Measurements from ENCODE around the gene NUMB. TPM values are rescaled to one million over a fixed set of nuclear protein-coding genes. Genes with fewer than 3 reads are reported as not detected.

NUMB gene
- total and polyA plus RNA-seq, 4 donors: 21.2 to 45.8 (median 26.1) TPM

DNA sequence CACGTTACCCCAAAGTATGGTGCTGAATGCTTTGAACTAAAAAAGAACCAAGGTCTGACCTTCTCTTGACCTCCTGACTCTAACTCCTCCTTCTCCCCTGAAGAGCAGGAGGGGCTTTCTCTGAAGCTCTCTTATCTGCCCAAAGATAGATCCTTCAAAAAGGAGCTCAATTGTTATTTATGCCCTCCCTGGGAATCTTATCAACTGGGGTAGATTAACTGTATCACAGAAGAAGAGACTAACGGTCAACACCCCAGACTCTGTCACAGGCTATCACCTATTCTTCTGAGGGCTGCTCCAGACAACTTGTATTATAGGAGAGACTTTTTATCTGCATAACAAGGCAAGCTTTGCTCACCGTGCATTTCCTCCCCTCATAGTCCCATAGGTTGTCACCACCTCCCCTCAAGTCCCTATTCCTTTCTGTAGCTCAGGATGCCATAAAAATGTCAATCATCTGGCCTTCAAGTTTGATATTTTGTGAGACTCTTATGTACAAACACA is 134.4 kb downstream of the NUMB start:
- 71% methylated on average over 3 of the region's 3 CpGs for WGBS
- TF ChIP-seq HNF4G (IDR thresholded peaks at IDR 0.05): no peak
- TF ChIP-seq, protein P1, sequence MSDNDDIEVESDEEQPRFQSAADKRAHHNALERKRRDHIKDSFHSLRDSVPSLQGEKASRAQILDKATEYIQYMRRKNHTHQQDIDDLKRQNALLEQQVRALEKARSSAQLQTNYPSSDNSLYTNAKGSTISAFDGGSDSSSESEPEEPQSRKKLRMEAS (IDR thresholded peaks at IDR 0.05): no peak
- TF ChIP-seq, protein P2, sequence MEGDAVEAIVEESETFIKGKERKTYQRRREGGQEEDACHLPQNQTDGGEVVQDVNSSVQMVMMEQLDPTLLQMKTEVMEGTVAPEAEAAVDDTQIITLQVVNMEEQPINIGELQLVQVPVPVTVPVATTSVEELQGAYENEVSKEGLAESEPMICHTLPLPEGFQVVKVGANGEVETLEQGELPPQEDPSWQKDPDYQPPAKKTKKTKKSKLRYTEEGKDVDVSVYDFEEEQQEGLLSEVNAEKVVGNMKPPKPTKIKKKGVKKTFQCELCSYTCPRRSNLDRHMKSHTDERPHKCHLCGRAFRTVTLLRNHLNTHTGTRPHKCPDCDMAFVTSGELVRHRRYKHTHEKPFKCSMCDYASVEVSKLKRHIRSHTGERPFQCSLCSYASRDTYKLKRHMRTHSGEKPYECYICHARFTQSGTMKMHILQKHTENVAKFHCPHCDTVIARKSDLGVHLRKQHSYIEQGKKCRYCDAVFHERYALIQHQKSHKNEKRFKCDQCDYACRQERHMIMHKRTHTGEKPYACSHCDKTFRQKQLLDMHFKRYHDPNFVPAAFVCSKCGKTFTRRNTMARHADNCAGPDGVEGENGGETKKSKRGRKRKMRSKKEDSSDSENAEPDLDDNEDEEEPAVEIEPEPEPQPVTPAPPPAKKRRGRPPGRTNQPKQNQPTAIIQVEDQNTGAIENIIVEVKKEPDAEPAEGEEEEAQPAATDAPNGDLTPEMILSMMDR (IDR thresholded peaks at IDR 0.05; ENCODE audit: low read depth, low read length, missing input control): no peak
- no peak for TF ChIP-seq TAF1 (conservative IDR thresholded peaks at IDR 0.05)
- no peak for TF ChIP-seq NR2F2 (IDR thresholded peaks at IDR 0.05)
- TF ChIP-seq YY1 (IDR thresholded peaks at IDR 0.05): no peak
- H3K9ac ChIP-seq (ENCODE audit: low read depth in 1 of 2, low read length in 2 of 2): no peak overlapping the region
- no peak overlapping the region for H3K27ac ChIP-seq (ENCODE audit: low read depth in 1 of 2, low read length in 2 of 2)
- H3K9me3 ChIP-seq (ENCODE audit: control insufficient read depth in 4 of 4, low read length in 3 of 4): no peaks in the 10 kb centered on the region
- no peaks in the 10 kb centered on the region for H3K27me3 ChIP-seq (ENCODE audit: control insufficient read depth in 4 of 4, insufficient read depth in 4 of 4, low read length in 3 of 4)
- peaks cover 0 to 14% (median 5%) of the 10 kb centered on the region in 4 donors for H3K36me3 ChIP-seq (ENCODE audit: control insufficient read depth in 4 of 4, insufficient read depth in 3 of 4, low read depth in 1 of 4, low read length in 3 of 4)
- peaks cover 0 to 5% (median 0%) of the 10 kb centered on the region in 4 donors for H3K4me1 ChIP-seq (ENCODE audit: control insufficient read depth in 4 of 4, insufficient read depth in 4 of 4, low read length in 3 of 4)
- no peak overlapping the region for H3K4me3 ChIP-seq (ENCODE audit: low read depth in 1 of 3, low read length in 3 of 3)
- DNase-seq (ENCODE audit: low spot score): no peak

DNA sequence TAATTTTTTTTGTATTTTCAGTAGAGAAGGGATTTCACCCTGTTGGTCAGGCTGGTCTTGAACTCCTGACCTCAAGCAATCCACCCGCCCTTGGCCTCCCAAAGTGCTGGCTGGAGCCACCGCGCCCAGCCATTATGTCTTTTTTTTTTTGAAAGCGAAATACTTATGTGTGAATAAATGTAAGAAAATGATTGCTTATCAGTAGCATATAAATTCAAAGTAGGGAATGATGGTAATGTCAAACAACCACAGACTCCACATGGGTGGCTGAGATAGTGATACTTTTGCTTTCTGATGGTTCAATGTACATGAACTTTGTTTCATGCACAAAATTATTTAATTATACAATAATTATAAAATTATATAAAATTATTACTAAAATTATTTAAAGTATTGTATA is 145.2 kb downstream of the NUMB start:
- no peak for DNase-seq (ENCODE audit: low spot score)
- WGBS: 95% methylated on average over 4 of the region's 4 CpGs
- no peak overlapping the region for H3K27ac ChIP-seq (ENCODE audit: low read depth in 1 of 2, low read length in 2 of 2)
- H3K4me1 ChIP-seq (ENCODE audit: control insufficient read depth in 4 of 4, insufficient read depth in 4 of 4, low read length in 3 of 4): peaks cover 0 to 4% (median 0%) of the 10 kb centered on the region in 4 donors
- peaks cover 0 to 1% (median 0%) of the 10 kb centered on the region in 4 donors for H3K36me3 ChIP-seq (ENCODE audit: control insufficient read depth in 4 of 4, insufficient read depth in 3 of 4, low read depth in 1 of 4, low read length in 3 of 4)
- no peak overlapping the region for H3K9ac ChIP-seq (ENCODE audit: low read depth in 1 of 2, low read length in 2 of 2)
- no peak overlapping the region for H3K4me3 ChIP-seq (ENCODE audit: low read depth in 1 of 3, low read length in 3 of 3)
- no peaks in the 10 kb centered on the region for H3K9me3 ChIP-seq (ENCODE audit: control insufficient read depth in 4 of 4, low read length in 3 of 4)
- TF ChIP-seq FOXA1 (IDR thresholded peaks at IDR 0.05): no peak
- no peak for TF ChIP-seq GABPA (IDR thresholded peaks at IDR 0.05 in 1 of 2, conservative IDR thresholded peaks at IDR 0.05 in 1 of 2)
- no peak for TF ChIP-seq SP1 (IDR thresholded peaks at IDR 0.05)
- no peak for TF ChIP-seq EGR1 (IDR thresholded peaks at IDR 0.05; ENCODE audit: low read depth in 2 of 2)
- TF ChIP-seq, protein P3, sequence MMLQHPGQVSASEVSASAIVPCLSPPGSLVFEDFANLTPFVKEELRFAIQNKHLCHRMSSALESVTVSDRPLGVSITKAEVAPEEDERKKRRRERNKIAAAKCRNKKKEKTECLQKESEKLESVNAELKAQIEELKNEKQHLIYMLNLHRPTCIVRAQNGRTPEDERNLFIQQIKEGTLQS (IDR thresholded peaks at IDR 0.05): no peak
- TF ChIP-seq RAD21 (IDR thresholded peaks at IDR 0.05): no peak
- TF ChIP-seq TAF1 (conservative IDR thresholded peaks at IDR 0.05): no peak
- no peak for TF ChIP-seq HNF4A (conservative IDR thresholded peaks at IDR 0.05)
- no peak for TF ChIP-seq JUND (IDR thresholded peaks at IDR 0.05)
- TF ChIP-seq, protein P1 (IDR thresholded peaks at IDR 0.05): no peak
- H3K27me3 ChIP-seq (ENCODE audit: control insufficient read depth in 4 of 4, insufficient read depth in 4 of 4, low read length in 3 of 4): no peaks in the 10 kb centered on the region

DNA sequence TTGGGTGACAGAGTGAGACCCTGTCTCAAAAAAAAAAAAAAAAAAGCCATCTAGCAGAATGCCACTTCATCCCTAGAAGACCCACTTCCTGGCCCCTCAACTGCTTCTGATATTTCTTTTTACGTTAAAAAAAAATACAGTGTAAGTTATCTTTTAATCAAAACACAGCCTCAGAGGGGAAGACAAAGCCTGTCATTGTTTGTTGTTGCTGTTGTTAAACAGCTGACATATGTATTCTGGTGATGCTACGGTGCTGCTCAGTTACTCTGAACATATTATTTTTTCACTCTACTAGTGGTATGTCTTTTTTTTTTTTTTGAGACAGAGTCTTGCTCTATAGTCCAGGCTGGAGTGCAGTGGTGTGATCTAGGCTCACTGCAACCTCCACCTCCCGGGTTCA is 145.7 kb downstream of the NUMB start:
- no peak for DNase-seq (ENCODE audit: low spot score)
- Histone ChIP-seq H3K9me3 (ENCODE audit: control insufficient read depth in 4 of 4, low read length in 3 of 4) (no peaks in the 10 kb centered on the region), H3K27me3 (ENCODE audit: control insufficient read depth in 4 of 4, insufficient read depth in 4 of 4, low read length in 3 of 4) (no peaks in the 10 kb centered on the region), H3K9ac (ENCODE audit: low read depth in 1 of 2, low read length in 2 of 2) (no peak overlapping the region), H3K27ac (ENCODE audit: low read depth in 1 of 2, low read length in 2 of 2) (no peak overlapping the region), H3K36me3 (ENCODE audit: control insufficient read depth in 4 of 4, insufficient read depth in 3 of 4, low read depth in 1 of 4, low read length in 3 of 4) (peaks cover 0 to 1% (median 0%) of the 10 kb centered on the region in 4 donors), H3K4me1 (ENCODE audit: control insufficient read depth in 4 of 4, insufficient read depth in 4 of 4, low read length in 3 of 4) (peaks cover 0 to 4% (median 0%) of the 10 kb centered on the region in 4 donors), H3K4me3 (ENCODE audit: low read depth in 1 of 3, low read length in 3 of 3) (no peak overlapping the region)
- 70% methylated on average over 3 of the region's 3 CpGs for WGBS
- TF ChIP-seq HNF4G (IDR thresholded peaks at IDR 0.05) (no peak), GABPA (IDR thresholded peaks at IDR 0.05 in 1 of 2, conservative IDR thresholded peaks at IDR 0.05 in 1 of 2) (no peak), HNF4A (conservative IDR thresholded peaks at IDR 0.05) (no peak), NR2F2 (IDR thresholded peaks at IDR 0.05) (no peak), FOXA1 (IDR thresholded peaks at IDR 0.05) (no peak), RXRA (IDR thresholded peaks at IDR 0.05) (no peak), EGR1 (IDR thresholded peaks at IDR 0.05; ENCODE audit: low read depth in 2 of 2) (no peak), SP1 (IDR thresholded peaks at IDR 0.05) (no peak), RAD21 (IDR thresholded peaks at IDR 0.05) (no peak), FOXA2 (IDR thresholded peaks at IDR 0.05) (no peak)
- TF ChIP-seq, protein P4, sequence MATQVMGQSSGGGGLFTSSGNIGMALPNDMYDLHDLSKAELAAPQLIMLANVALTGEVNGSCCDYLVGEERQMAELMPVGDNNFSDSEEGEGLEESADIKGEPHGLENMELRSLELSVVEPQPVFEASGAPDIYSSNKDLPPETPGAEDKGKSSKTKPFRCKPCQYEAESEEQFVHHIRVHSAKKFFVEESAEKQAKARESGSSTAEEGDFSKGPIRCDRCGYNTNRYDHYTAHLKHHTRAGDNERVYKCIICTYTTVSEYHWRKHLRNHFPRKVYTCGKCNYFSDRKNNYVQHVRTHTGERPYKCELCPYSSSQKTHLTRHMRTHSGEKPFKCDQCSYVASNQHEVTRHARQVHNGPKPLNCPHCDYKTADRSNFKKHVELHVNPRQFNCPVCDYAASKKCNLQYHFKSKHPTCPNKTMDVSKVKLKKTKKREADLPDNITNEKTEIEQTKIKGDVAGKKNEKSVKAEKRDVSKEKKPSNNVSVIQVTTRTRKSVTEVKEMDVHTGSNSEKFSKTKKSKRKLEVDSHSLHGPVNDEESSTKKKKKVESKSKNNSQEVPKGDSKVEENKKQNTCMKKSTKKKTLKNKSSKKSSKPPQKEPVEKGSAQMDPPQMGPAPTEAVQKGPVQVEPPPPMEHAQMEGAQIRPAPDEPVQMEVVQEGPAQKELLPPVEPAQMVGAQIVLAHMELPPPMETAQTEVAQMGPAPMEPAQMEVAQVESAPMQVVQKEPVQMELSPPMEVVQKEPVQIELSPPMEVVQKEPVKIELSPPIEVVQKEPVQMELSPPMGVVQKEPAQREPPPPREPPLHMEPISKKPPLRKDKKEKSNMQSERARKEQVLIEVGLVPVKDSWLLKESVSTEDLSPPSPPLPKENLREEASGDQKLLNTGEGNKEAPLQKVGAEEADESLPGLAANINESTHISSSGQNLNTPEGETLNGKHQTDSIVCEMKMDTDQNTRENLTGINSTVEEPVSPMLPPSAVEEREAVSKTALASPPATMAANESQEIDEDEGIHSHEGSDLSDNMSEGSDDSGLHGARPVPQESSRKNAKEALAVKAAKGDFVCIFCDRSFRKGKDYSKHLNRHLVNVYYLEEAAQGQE (IDR thresholded peaks at IDR 0.05): no peak
- TF ChIP-seq, protein P5, sequence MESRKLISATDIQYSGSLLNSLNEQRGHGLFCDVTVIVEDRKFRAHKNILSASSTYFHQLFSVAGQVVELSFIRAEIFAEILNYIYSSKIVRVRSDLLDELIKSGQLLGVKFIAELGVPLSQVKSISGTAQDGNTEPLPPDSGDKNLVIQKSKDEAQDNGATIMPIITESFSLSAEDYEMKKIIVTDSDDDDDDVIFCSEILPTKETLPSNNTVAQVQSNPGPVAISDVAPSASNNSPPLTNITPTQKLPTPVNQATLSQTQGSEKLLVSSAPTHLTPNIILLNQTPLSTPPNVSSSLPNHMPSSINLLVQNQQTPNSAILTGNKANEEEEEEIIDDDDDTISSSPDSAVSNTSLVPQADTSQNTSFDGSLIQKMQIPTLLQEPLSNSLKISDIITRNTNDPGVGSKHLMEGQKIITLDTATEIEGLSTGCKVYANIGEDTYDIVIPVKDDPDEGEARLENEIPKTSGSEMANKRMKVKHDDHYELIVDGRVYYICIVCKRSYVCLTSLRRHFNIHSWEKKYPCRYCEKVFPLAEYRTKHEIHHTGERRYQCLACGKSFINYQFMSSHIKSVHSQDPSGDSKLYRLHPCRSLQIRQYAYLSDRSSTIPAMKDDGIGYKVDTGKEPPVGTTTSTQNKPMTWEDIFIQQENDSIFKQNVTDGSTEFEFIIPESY (IDR thresholded peaks at IDR 0.05): no peak
